HG02852 (cell line): ENCODE results near the gene RBBP5.

Experiments
- ATAC-seq: cut with Tn5 transposase; IDR thresholded peaks from one replicate; pipeline ENCODE4 v1.9.1; 2021; ENCODE audit warnings: mild to moderate bottlenecking, moderate library complexity; ENCODE audit not compliant: unreplicated experiment

RBBP5 gene

GRCh38 chr1:205058853-205059252 lies 62.9 kb downstream of the RBBP5 start:
- no peak for ATAC-seq

GRCh38 chr1:205057808-205058575 lies 63.8 kb downstream of the RBBP5 start:
- no peak for ATAC-seq

GRCh38 chr1:205056956-205057568 lies 64.7 kb downstream of the RBBP5 start:
- ATAC-seq = no peak

- no peak for ATAC-seq
These were observed 65.6 kb downstream of the RBBP5 start for GRCh38 chr1:205056188-205056611.

- ATAC-seq = no peak
These were observed 67.8 kb downstream of the RBBP5 start for GRCh38 chr1:205054013-205054412.

- no peak for ATAC-seq
These were observed 68.5 kb downstream of the RBBP5 start for GRCh38 chr1:205053296-205053695.

GRCh38 chr1:205052690-205053089 lies 69.1 kb downstream of the RBBP5 start:
- ATAC-seq = no peak

- ATAC-seq = no peak
These were observed 72.3 kb downstream of the RBBP5 start for GRCh38 chr1:205049479-205049878.

- ATAC-seq = no peak
These were observed 73.4 kb downstream of the RBBP5 start for GRCh38 chr1:205048382-205048781.

- ATAC-seq = no peak
These were observed 74.0 kb downstream of the RBBP5 start for GRCh38 chr1:205047764-205048231.

- no peak for ATAC-seq
These were observed 74.9 kb downstream of the RBBP5 start for GRCh38 chr1:205046870-205047269.

GRCh38 chr1:205045146-205045545 lies 76.6 kb downstream of the RBBP5 start:
- no peak for ATAC-seq

- no peak for ATAC-seq
These were observed 77.0 kb downstream of the RBBP5 start for GRCh38 chr1:205044741-205045140.

GRCh38 chr1:205043866-205044265 lies 77.9 kb downstream of the RBBP5 start:
- ATAC-seq = no peak

- ATAC-seq = no peak
These were observed 78.6 kb downstream of the RBBP5 start, which contains the start of gene CNTN2 for GRCh38 chr1:205042911-205043806. TSS of gene CNTN2 (plus strand) at chr1:205043212. CDS start at chr1:205053186, 9,974 bp downstream.

GRCh38 chr1:205041998-205042910 lies 79.5 kb downstream of the RBBP5 start:
- no peak for ATAC-seq

GRCh38 chr1:205041001-205041715 lies 80.6 kb downstream of the RBBP5 start:
- no peak for ATAC-seq

- no peak for ATAC-seq
These were observed 83.5 kb downstream of the RBBP5 start for GRCh38 chr1:205038132-205038786.

GRCh38 chr1:205037539-205037938 lies 84.2 kb downstream of the RBBP5 start:
- ATAC-seq = no peak
